ENCODE results near the gene SMAD9.

- no peak for TF ChIP-seq POLR2AphosphoS5 (IDR thresholded peaks at IDR 0.05; ENCODE audit: low read depth, low read length)
- no peak for TF ChIP-seq TAF1 (IDR thresholded peaks at IDR 0.05; ENCODE audit: borderline replicate concordance, insufficient read depth, low read length)
- TF ChIP-seq, protein P1, sequence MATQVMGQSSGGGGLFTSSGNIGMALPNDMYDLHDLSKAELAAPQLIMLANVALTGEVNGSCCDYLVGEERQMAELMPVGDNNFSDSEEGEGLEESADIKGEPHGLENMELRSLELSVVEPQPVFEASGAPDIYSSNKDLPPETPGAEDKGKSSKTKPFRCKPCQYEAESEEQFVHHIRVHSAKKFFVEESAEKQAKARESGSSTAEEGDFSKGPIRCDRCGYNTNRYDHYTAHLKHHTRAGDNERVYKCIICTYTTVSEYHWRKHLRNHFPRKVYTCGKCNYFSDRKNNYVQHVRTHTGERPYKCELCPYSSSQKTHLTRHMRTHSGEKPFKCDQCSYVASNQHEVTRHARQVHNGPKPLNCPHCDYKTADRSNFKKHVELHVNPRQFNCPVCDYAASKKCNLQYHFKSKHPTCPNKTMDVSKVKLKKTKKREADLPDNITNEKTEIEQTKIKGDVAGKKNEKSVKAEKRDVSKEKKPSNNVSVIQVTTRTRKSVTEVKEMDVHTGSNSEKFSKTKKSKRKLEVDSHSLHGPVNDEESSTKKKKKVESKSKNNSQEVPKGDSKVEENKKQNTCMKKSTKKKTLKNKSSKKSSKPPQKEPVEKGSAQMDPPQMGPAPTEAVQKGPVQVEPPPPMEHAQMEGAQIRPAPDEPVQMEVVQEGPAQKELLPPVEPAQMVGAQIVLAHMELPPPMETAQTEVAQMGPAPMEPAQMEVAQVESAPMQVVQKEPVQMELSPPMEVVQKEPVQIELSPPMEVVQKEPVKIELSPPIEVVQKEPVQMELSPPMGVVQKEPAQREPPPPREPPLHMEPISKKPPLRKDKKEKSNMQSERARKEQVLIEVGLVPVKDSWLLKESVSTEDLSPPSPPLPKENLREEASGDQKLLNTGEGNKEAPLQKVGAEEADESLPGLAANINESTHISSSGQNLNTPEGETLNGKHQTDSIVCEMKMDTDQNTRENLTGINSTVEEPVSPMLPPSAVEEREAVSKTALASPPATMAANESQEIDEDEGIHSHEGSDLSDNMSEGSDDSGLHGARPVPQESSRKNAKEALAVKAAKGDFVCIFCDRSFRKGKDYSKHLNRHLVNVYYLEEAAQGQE (IDR thresholded peaks at IDR 0.05; ENCODE audit: insufficient read depth in 1 of 2, low read depth in 2 of 2, low read length in 2 of 2) = no peak
- no peak for TF ChIP-seq SIN3A (IDR thresholded peaks at IDR 0.05; ENCODE audit: borderline replicate concordance, insufficient read depth, low read length)
- no peak for TF ChIP-seq FOXP2 (optimal IDR thresholded peaks at IDR 0.05; ENCODE audit: borderline replicate concordance, extremely low read depth, extremely low read length, insufficient read depth)
Measured at GRCh38 chr13:36850790-36851438, 69.1 kb downstream of the SMAD9 start.
